HL-60 (cell line): ENCODE data around the gene MLXIP.

ENCODE experiments used
- POLR2AphosphoS5 ChIP-seq: IDR thresholded peaks from 2 replicates; pipeline ENCODE4 v1.6.1; 2012; ENCODE audit warnings: low read depth
- TF ChIP-seq, protein P1 (sequence below): IDR thresholded peaks from one replicate; pipeline ENCODE4 v1.5.1; 2011; ENCODE audit warnings: low read length, control low read depth, inconsistent platforms; ENCODE audit not compliant: insufficient read depth

DNA sequence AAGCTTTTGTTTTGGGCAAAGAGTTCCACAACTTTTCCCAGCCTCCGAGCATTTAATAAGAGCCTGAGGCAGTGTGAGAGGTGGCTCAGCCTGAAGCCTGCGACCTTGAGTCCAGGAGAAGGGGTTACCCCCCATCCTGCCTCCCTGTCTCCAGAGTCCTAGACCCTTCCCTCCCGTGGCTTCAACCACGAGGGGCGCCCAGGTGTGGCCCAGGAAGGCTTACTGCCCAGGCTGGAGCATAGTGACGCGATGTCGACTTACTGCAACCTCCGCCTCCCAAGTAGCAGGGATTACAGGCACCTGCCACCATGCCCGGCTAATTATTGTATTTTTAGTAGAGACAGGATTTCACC is 105.0 kb downstream of the MLXIP start:
- TF ChIP-seq, protein P1, sequence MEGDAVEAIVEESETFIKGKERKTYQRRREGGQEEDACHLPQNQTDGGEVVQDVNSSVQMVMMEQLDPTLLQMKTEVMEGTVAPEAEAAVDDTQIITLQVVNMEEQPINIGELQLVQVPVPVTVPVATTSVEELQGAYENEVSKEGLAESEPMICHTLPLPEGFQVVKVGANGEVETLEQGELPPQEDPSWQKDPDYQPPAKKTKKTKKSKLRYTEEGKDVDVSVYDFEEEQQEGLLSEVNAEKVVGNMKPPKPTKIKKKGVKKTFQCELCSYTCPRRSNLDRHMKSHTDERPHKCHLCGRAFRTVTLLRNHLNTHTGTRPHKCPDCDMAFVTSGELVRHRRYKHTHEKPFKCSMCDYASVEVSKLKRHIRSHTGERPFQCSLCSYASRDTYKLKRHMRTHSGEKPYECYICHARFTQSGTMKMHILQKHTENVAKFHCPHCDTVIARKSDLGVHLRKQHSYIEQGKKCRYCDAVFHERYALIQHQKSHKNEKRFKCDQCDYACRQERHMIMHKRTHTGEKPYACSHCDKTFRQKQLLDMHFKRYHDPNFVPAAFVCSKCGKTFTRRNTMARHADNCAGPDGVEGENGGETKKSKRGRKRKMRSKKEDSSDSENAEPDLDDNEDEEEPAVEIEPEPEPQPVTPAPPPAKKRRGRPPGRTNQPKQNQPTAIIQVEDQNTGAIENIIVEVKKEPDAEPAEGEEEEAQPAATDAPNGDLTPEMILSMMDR = no peak
- no peak for TF ChIP-seq POLR2AphosphoS5
